Keratinocyte (primary cell): Measurements from ENCODE around the gene AIRE.

Experiments used
- CTCF ChIP-seq, 3 experiments: IDR thresholded peaks in 1 of 3; conservative IDR thresholded peaks in 1 of 3; optimal IDR thresholded peaks in 1 of 3; 2 replicates in 2 of 3; 3 replicates in 1 of 3; pipeline versions ENCODE3 to v1.5.1; 2011; ENCODE audit warnings: low read length in 3 of 3, mild to moderate bottlenecking in 3 of 3, moderate library complexity in 2 of 3, control low read depth in 1 of 3, inconsistent platforms in 1 of 3; ENCODE audit not compliant: insufficient read depth in 2 of 3; ENCODE audit errors: extremely low read depth in 1 of 3
- EZH2 ChIP-seq: IDR thresholded peaks from one replicate; pipeline ENCODE4 v1.6.1; 2012; ENCODE audit warnings: inconsistent platforms, mild to moderate bottlenecking, low read length, moderate library complexity

- TF ChIP-seq CTCF (optimal IDR thresholded peaks at IDR 0.05 in 1 of 3, IDR thresholded peaks at IDR 0.05 in 1 of 3, conservative IDR thresholded peaks at IDR 0.05 in 1 of 3; ENCODE audit: extremely low read depth in 1 of 3, insufficient read depth in 2 of 3, low read length in 3 of 3) (no peak), EZH2 (no peak)
These were observed 11.2 kb downstream of the AIRE start for GRCh38 chr21:44296916-44297315.
